Measurements from ENCODE around the gene PTPRJ.

GRCh38 chr11:47998345-47998732 is 18.0 kb downstream of the PTPRJ start:
- TF ChIP-seq EZH2phosphoT487 (IDR thresholded peaks at IDR 0.05; ENCODE audit: borderline replicate concordance) (no peak), CTCF (conservative IDR thresholded peaks at IDR 0.05; ENCODE audit: low read length) (no peak)

Data from Loucy (cell line).